Large intestine (tissue), 3 donors: ENCODE data around the gene PTPRN2. TPM values are rescaled to one million over a fixed set of nuclear protein-coding genes. Genes with fewer than 3 reads are reported as not detected.

Experiments used
- DNase-seq, 2 donors: peaks; one replicate each; pipeline versions ENCODE4 v3.0.0 to v3.0.0-alpha.2; 2013
- H3K27ac ChIP-seq: one replicate; pipeline ENCODE4 v1.5.1; 2013; ENCODE audit warnings: low read length
- H3K27me3 ChIP-seq: 2 replicates; pipeline ENCODE4 v1.6.1; 2013; ENCODE audit warnings: low read length; ENCODE audit not compliant: control insufficient read depth, insufficient read depth
- H3K36me3 ChIP-seq: 2 replicates; pipeline ENCODE4 v1.6.1; 2013; ENCODE audit warnings: low read length; ENCODE audit not compliant: control insufficient read depth, insufficient read depth
- H3K4me1 ChIP-seq: one replicate; pipeline ENCODE4 v1.6.1; 2013; ENCODE audit warnings: low read length; ENCODE audit not compliant: control insufficient read depth, insufficient read depth
- H3K4me3 ChIP-seq: one replicate; pipeline ENCODE4 v1.5.1; 2013; ENCODE audit warnings: low read length
- H3K9me3 ChIP-seq: one replicate; pipeline ENCODE4 v1.6.1; 2013; ENCODE audit warnings: mild to moderate bottlenecking, low read depth, low read length, moderate library complexity; ENCODE audit not compliant: control insufficient read depth
- WGBS: methylation state at CpG from one replicate; pipeline ENCODE4 v1.1.5; 2013; ENCODE audit warnings: low lambda C conversion rate; ENCODE audit not compliant: insufficient coverage; 5-methylcytosine and 5-hydroxymethylcytosine counted together
- polyA plus RNA-seq: library from polyadenylated mRNA; unstranded; fragments of 120-200 nt; gene quantifications from one replicate; pipeline ENCODE4 v1.2.1, GENCODE V29; 2013

PTPRN2 gene
- polyA plus RNA-seq, 1 donor = 13.4 TPM

DNA sequence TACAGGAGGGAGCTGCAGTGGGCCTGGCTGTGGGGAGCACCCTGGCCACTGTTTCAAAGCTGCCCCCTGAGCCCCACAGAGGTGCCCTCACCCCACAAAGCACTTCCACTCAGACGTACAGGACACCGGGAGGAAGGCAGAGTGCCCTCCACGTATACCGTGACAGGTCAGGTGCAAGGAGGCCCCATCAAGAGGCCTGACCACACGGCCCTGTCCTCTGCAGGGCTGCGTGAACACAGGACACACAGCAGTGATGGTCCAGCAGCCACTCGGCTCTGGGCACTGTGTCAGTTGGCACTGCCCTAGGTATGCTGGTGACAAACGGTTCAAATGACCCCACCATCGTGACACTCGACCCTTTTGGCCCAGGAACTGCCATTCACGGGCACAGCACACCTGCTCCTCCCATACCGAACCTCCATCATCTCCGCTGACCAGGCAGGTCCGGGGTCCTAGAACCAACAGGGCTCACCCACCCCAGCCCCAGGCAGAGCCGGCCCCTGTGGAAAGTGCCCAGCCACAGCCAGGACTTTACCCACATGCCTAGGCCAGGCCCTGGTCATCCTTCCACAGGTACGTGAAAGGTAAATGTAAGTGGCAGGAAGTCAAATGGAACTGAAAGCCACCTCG, 560.9 kb downstream of the PTPRN2 start:
- no peaks in the 10 kb centered on the region for H3K9me3 ChIP-seq
- H3K36me3 ChIP-seq = no peaks in the 10 kb centered on the region
- DNase-seq = no peak
- H3K27me3 ChIP-seq = no peaks in the 10 kb centered on the region
- H3K4me1 ChIP-seq = no peaks in the 10 kb centered on the region
- H3K4me3 ChIP-seq = no peak overlapping the region
- no peak overlapping the region for H3K27ac ChIP-seq
- WGBS = no CpG with 5 or more reads among the region's 17 CpGs

DNA sequence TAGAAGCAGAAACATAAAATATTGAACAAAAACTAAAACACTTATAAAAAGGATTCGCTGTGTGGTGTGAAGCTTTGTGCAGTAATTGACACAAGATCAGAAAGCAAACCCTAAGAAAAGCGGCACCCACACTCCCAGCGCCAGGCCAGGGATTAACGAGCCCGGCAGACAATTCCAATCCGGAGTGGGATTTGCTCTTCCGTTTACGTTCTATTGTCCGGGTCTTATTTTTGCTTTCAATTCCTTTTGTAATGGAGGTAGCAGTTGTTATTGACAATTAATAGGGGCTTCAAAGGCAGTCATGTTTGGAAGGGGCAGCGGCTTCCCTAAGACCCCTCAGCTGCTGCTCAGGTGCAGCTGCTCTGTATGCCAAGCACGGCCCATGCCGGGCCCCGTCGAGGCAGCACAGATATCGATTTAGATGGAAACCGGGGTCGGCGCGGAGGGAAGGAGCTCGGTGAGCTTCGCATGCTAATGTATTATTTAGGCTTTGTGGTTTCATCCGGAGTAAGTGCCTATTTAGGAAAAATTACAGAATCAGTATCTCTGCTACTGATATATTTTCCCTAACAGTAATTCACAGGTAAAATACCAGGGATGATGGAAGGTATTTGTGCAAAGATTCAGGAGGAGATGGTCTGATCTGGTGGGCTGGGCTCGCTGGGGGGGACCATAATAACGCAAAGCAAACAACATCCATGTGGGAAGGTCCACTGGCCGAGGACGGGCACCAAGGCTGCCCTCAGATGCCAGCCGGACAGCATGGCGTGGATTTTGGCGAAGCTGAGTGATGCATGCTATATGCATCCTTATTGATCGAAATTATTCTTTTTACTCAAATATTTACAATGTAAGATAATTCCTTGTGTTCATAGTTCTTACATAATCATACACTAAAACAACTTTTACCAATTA, 561.7 kb downstream of the PTPRN2 start:
- Histone ChIP-seq H3K36me3 (no peaks in the 10 kb centered on the region), H3K4me1 (no peaks in the 10 kb centered on the region), H3K4me3 (no peak overlapping the region), H3K27me3 (no peaks in the 10 kb centered on the region), H3K9me3 (no peaks in the 10 kb centered on the region), H3K27ac (no peak overlapping the region)
- DNase-seq = no peak
- 86% methylated on average over 7 of the region's 30 CpGs for WGBS

DNA sequence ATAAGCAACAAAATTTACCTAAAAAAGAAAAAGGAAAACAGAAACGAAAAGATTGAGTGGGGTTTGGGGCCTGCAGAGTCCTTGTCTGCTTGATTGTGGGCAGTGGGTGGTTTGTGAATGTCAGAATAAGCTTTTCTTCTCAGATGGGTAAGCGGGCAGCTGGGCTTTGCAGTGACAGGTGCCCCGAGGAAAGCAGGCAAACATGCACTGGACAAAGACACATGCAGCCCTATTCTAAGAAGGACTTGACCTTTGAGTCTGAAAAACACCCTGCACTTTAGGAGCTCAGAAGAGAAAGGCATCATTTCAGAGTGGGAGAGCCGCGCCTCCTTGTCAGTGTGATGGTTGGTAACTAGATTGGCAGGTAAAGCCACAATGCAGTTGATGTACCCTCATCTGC, 562.7 kb downstream of the PTPRN2 start:
- Histone ChIP-seq H3K27me3 (no peaks in the 10 kb centered on the region), H3K36me3 (no peaks in the 10 kb centered on the region), H3K27ac (no peak overlapping the region), H3K4me1 (no peaks in the 10 kb centered on the region), H3K4me3 (no peak overlapping the region), H3K9me3 (no peaks in the 10 kb centered on the region)
- no CpG with 5 or more reads among the region's 5 CpGs for WGBS
- DNase-seq = no peak

DNA sequence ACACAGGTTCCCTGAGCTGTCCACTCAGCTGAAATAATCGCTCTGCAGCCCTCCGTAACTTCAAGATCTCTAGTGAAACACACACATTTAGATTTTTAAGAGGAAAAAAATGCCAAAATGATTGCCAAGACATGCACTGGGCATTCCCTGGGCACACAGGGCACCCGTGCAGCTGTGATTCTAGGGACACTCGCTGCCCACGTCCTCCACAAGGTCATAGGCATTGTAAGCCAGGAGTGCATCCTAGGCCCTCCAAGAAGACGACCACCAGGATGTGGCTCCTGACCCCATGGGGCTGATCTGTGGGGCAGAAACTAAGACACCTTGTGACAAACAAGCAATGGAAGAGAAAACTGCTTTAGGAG, 563.3 kb downstream of the PTPRN2 start:
- Histone ChIP-seq H3K4me1 (no peaks in the 10 kb centered on the region), H3K27ac (no peak overlapping the region), H3K36me3 (no peaks in the 10 kb centered on the region), H3K4me3 (no peak overlapping the region), H3K27me3 (no peaks in the 10 kb centered on the region), H3K9me3 (no peaks in the 10 kb centered on the region)
- no peak for DNase-seq
- WGBS = no CpG with 5 or more reads among the region's 6 CpGs

DNA sequence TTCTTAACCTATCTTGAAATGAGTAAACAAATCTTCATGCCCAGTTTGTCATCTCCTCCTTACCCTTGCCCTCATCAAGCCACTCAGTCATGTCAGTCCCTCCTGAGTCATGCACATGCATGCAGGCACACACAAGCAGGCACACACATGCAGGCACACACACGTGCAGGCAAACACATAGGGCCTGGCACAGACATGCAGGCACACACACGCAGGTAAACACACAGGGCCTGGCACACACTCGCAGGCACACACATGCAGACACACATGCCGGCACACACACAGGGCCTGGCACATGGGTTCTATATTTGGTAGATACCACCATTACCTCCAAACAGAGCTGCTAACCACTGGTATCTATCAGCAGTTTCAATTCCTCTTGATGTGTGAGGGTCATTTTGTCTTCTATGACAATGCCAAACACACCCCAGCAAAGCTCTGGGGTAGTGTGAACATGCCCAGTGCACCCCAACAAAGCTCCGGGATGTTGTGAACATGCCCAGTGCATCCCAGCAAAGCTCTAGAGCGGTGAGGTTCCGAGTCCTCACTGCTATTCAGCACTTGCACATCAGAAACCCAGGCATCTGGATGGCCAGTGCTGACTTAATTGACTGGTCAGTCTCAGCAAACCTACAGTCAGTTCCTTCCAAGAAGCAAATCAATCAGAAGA, 563.8 kb downstream of the PTPRN2 start:
- DNase-seq = no peak
- 100% methylated on average over 1 of the region's 7 CpGs for WGBS

DNA sequence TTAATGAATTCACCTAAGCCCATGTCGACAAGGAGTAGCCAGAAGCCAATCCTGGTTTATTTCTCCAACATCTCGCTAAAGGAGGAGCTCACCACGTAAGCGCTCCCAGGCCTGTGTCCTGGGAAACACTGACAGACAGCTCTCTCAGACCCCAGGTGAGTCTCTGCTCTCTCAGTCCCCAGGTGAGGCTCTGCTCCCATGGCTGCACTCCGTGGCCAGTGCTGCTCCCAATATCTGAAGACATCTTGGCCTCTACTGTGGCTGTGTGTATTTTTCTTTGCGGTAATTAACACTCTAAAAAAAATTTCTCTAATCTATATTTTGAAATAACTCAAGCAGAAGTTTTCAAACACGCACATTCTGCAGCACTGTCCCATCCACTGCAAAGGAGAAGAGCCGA, 564.5 kb downstream of the PTPRN2 start:
- no peak overlapping the region for H3K27ac ChIP-seq
- no peaks in the 10 kb centered on the region for H3K27me3 ChIP-seq
- H3K4me3 ChIP-seq = no peak overlapping the region
- 100% methylated on average over 1 of the region's 8 CpGs for WGBS
- H3K36me3 ChIP-seq = no peaks in the 10 kb centered on the region
- no peak for DNase-seq
- H3K9me3 ChIP-seq = no peaks in the 10 kb centered on the region
- no peaks in the 10 kb centered on the region for H3K4me1 ChIP-seq

More for the DNA sequence above, 563.8 kb downstream of the PTPRN2 start:
- Histone ChIP-seq H3K4me3 (no peak overlapping the region), H3K36me3 (no peaks in the 10 kb centered on the region), H3K9me3 (no peaks in the 10 kb centered on the region), H3K4me1 (no peaks in the 10 kb centered on the region), H3K27me3 (no peaks in the 10 kb centered on the region), H3K27ac (no peak overlapping the region)

DNA sequence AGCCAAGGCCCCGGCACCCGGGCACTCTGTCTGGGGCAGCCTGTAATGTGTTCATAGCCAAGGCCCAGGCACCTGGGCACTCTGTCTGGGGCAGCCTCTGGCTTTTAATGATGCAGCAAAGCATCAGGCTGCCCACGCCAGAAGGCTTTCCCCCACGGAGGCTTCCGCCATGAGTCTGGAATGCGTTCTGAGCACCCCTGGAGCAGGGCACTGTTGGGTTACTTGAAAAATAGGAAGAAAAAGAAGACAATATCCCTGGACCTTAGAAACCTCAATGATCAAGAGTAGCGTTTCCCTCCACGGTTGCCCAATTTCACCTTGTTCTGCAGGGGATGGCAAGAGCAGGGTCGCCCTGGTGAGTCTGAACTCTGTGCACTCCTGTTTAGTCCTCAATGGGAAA, 565.0 kb downstream of the PTPRN2 start:
- no peak for DNase-seq
- Histone ChIP-seq H3K4me3 (no peak overlapping the region), H3K27ac (no peak overlapping the region), H3K9me3 (no peaks in the 10 kb centered on the region), H3K4me1 (no peaks in the 10 kb centered on the region), H3K36me3 (no peaks in the 10 kb centered on the region), H3K27me3 (no peaks in the 10 kb centered on the region)
- WGBS = 93% methylated on average over 3 of the region's 9 CpGs

DNA sequence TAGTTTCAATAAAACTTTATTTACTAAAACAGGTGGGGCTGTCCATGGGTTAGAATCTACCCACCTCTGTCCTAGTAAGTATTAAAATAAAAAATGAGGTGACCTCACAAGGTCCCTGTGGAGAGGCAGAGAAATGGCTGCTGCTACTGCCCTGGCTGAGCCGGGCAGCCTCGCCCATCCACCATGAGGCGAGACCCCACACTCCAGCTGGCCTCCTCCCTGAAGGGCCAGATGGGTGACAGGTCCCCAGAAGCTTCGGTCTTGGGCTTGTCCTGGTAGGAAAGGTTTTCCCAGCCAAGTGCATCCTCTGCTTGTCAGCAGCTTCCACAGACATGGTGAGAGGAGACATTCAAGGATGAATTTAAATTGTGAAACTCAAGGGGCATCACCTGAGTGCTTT, 565.8 kb downstream of the PTPRN2 start:
- Histone ChIP-seq H3K27me3 (no peaks in the 10 kb centered on the region), H3K36me3 (no peaks in the 10 kb centered on the region), H3K4me3 (no peak overlapping the region), H3K4me1 (no peaks in the 10 kb centered on the region), H3K9me3 (no peaks in the 10 kb centered on the region), H3K27ac (no peak overlapping the region)
- no peak for DNase-seq
- no CpG with 5 or more reads among the region's 4 CpGs for WGBS

DNA sequence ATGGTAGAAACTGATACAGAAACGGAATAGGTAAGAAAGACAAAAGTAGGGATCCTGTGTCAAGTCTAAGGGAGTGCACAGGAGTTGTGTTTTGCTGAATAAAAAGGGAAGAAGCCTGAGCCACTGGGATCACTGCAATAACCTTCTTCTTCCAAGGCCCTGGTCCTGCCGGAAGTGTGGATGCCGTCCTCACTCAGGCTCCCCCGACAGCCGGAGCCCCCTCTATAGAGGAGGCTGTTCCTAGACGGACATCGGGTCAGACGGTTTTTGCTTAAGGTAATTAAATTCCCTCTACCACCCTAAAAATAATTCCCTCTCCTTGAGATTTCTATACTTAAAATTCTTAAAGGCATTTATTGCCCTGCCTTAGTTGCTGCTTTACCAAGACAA, 566.9 kb downstream of the PTPRN2 start:
- Histone ChIP-seq H3K27ac (no peak overlapping the region), H3K27me3 (no peaks in the 10 kb centered on the region), H3K36me3 (no peaks in the 10 kb centered on the region), H3K9me3 (no peaks in the 10 kb centered on the region), H3K4me1 (no peaks in the 10 kb centered on the region), H3K4me3 (no peak overlapping the region)
- WGBS = 100% methylated on average over 2 of the region's 8 CpGs
- DNase-seq = no peak

DNA sequence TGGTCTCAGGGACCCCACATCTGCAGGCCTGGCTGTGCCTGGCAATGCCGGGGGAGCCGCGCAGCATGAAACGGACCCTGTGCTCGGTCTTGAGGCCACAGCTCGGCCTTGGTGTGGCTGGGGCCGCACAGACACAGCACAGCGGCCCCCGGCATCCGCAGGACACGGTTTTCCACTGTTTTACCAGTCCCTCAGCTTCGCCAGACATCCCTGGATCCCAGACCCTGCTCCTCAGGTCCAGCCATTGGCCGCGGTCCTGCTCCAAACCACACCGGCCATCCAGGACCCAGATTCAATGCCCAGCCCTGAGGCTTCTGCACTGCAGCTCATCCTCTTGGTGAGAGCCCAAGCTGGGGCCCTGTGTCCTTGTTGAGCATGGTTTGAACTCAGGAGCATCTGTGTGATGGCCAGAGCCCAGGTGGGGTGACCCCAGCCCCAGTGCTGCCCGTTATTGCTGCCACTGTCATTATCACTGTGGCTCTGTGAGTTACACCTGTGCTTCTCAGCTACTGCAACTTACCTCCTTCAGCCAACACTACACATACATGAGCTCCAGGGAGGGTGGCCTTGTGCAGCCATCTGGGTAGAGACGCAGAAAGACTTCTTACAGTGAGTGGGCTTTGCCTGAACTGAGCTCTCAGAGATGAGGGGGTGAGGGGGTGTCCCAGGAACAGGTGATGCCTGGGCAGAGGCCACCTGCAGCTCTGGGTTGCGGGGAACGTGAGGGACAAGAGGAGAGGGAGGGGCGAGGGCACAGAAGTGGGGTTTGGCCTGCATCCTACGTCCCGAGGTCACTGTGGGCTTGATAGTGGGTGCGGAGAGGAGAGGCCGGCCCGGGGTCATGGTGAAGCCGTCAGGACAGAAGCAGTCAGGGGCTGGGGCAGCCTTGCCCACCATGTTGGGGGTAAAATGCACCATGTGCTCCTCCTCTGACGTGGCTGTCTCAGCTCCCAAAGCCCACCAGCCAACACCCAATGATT, 567.6 kb downstream of the PTPRN2 start:
- DNase-seq = no peak
- Histone ChIP-seq H3K4me3 (no peak overlapping the region), H3K27ac (no peak overlapping the region), H3K4me1 (no peaks in the 10 kb centered on the region), H3K27me3 (no peaks in the 10 kb centered on the region), H3K9me3 (no peaks in the 10 kb centered on the region), H3K36me3 (no peaks in the 10 kb centered on the region)
- no CpG with 5 or more reads among the region's 27 CpGs for WGBS
